ENCODE measurements around the gene OR52B4. TPM values are rescaled to one million over a fixed set of nuclear protein-coding genes. Genes with fewer than 3 reads are reported as not detected.

The OR52B4 gene
- total RNA-seq = not detected in 2 replicates

GRCh38 chr11:4368286-4368685, at the start of gene OR52B4:
Gene OR52B4, minus strand, starts transcription at chr11:4368386. Its CDS starts 91 bp downstream, at chr11:4368295.

GRCh38 chr11:4393209-4393857, 25.1 kb upstream of the OR52B4 start, which contains the start of gene TRIM21:
Gene TRIM21, minus strand, starts transcription at chr11:4393702. Its CDS starts 3,293 bp downstream, at chr11:4390409.

Other genes with a start within 250 kb of the OR52B4 start
- gene TRIM21, start 25.3 kb upstream of the OR52B4 start, total RNA-seq = 16.7 and 21.3 TPM in 2 replicates
- gene OR52K2, start 80.9 kb upstream of the OR52B4 start, total RNA-seq = not detected in 2 replicates
- not detected in 2 replicates for gene OR52K1, start 114.3 kb upstream of the OR52B4 start, total RNA-seq
- gene OR52M1, start 176.8 kb upstream of the OR52B4 start, total RNA-seq = not detected in 2 replicates
- gene OR52I2, start 213.4 kb upstream of the OR52B4 start, total RNA-seq = not detected in 2 replicates
- gene OR52I1, start 225.7 kb upstream of the OR52B4 start, total RNA-seq = not detected in 2 replicates
- gene TRIM68, start 239.8 kb upstream of the OR52B4 start, total RNA-seq = 13.9 and 15.4 TPM in 2 replicates